Activated effector memory CD4-positive, alpha-beta T cell treated with Interleukin-2 at 50 U/mL for 16 hours (primary cell): Measurements from ENCODE around the gene POLN.

ENCODE experiments used
- DNase-seq: peaks from one replicate; pipeline ENCODE4 v3.0.0-alpha.2; 2020

Gene POLN

GRCh38 chr4:2155246-2155645 is 86.7 kb downstream of the POLN start:
- no peak for DNase-seq

GRCh38 chr4:2154215-2154740 is 87.6 kb downstream of the POLN start:
- no peak for DNase-seq

- DNase-seq = no peak
Observed at GRCh38 chr4:2151544-2151943, 90.4 kb downstream of the POLN start.

GRCh38 chr4:2150076-2150475 is 91.8 kb downstream of the POLN start:
- no peak for DNase-seq

- DNase-seq = no peak
Observed at GRCh38 chr4:2142630-2143427, 99.1 kb downstream of the POLN start.

GRCh38 chr4:2141762-2142451 is 100.0 kb downstream of the POLN start:
- DNase-seq = no peak

- no peak for DNase-seq
Observed at GRCh38 chr4:2141022-2141761, 100.7 kb downstream of the POLN start.

- DNase-seq = no peak
Observed at GRCh38 chr4:2138846-2139500, 102.9 kb downstream of the POLN start.

- no peak for DNase-seq
Observed at GRCh38 chr4:2136726-2137125, 105.2 kb downstream of the POLN start.

- DNase-seq = no peak
Observed at GRCh38 chr4:2135083-2135482, 106.8 kb downstream of the POLN start.

GRCh38 chr4:2132438-2132837 is 109.5 kb downstream of the POLN start:
- DNase-seq = no peak

- DNase-seq = no peak
Observed at GRCh38 chr4:2127609-2128332, 114.2 kb downstream of the POLN start.

- DNase-seq = no peak
Observed at GRCh38 chr4:2126309-2127043, 115.4 kb downstream of the POLN start.

GRCh38 chr4:2125831-2126230 is 116.1 kb downstream of the POLN start:
- DNase-seq = no peak

GRCh38 chr4:2125023-2125422 is 116.9 kb downstream of the POLN start:
- DNase-seq = no peak

- DNase-seq = no peak
Observed at GRCh38 chr4:2116687-2117400, 125.1 kb downstream of the POLN start.

GRCh38 chr4:2105559-2105958 is 136.4 kb downstream of the POLN start:
- DNase-seq = no peak

- no peak for DNase-seq
Observed at GRCh38 chr4:2104556-2105345, 137.2 kb downstream of the POLN start.

GRCh38 chr4:2103843-2104547 is 137.9 kb downstream of the POLN start:
- DNase-seq = no peak
